ENCODE results near the gene TRIP6. TPM values are rescaled to one million over a fixed set of nuclear protein-coding genes. Genes with fewer than 3 reads are reported as not detected.
"Not testable (repeated sequence)": the region's sequence is repeated elsewhere in the genome, so short reads cannot be mapped to it uniquely, and the experiment has no call there.

The TRIP6 gene
- total RNA-seq, 1 experiment from 2014 or later, result 3.2 TPM

DNA sequence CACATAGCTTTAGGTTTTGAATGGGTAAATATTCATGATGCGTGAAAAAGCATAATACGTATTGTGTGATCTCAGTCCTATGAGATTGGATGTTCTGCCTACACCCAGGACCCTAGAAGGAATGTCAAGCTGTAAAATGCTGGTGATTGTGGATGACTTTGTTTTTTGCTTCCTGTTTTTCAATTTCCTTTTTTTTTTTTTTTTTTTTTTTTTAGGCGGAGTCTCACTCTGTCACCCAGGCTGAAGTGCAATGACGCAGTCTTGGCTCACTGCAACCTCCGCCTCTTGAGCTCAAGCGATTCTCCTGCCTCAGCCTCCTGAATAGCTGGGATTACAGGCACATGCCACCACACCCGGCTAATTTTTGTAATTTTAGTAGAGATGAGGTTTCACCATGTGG is 43.3 kb downstream of the TRIP6 start:
- ATAC-seq; DNase-seq (ENCODE audit: low read depth, low spot score); intact Hi-C loops (cut with micrococcal nuclease; ENCODE audit: unreplicated experiment); in situ Hi-C loops (cut with HindIII; ENCODE audit: low pct_unique_long_range_greater_than_20kb, low sequenced_read_pairs); H3K4me1 ChIP-seq (ENCODE audit: control insufficient read depth, insufficient read depth, low read length); BruUV-seq (replicated peaks); H3K9me3 ChIP-seq (ENCODE audit: control insufficient read depth, insufficient read depth, low read depth, low read length); H3K27me3 ChIP-seq (ENCODE audit: control insufficient read depth, insufficient read depth, low read length); H3K4me3 ChIP-seq (ENCODE audit: low read depth in 2 of 2, low read length in 2 of 2); H3K27ac ChIP-seq (ENCODE audit: low read length); H3K36me3 ChIP-seq (ENCODE audit: control insufficient read depth, insufficient read depth, low read length): not testable (repeated sequence)
- ChIA-PET CTCF (interaction anchor here (0.6 to 0.7 kb wide), 2 partner anchors 53 to 167 kb away, joined by 6 to 10 read pairs; no protein-coding TSS in a partner anchor), POLR2A (interaction anchor here (0.6 kb wide), 1 partner anchor 117 kb away, joined by 5 read pairs; no protein-coding TSS in a partner anchor)

GRCh38 chr7:100911484-100911883 is 44.3 kb downstream of the TRIP6 start:
- in situ Hi-C loops (cut with HindIII; ENCODE audit: low pct_unique_long_range_greater_than_20kb, low sequenced_read_pairs) (no loop called here), intact Hi-C loops (cut with micrococcal nuclease; ENCODE audit: unreplicated experiment) (no loop called here)
- Histone ChIP-seq H3K27ac (ENCODE audit: low read length) (no peak overlapping the region), H3K36me3 (ENCODE audit: control insufficient read depth, insufficient read depth, low read length) (no peaks in the 10 kb centered on the region), H3K9me3 (ENCODE audit: control insufficient read depth, insufficient read depth, low read depth, low read length) (no peaks in the 10 kb centered on the region), H3K4me1 (ENCODE audit: control insufficient read depth, insufficient read depth, low read length) (no peaks in the 10 kb centered on the region), H3K4me3 (ENCODE audit: low read depth in 2 of 2, low read length in 2 of 2) (no peak overlapping the region), H3K27me3 (ENCODE audit: control insufficient read depth, insufficient read depth, low read length) (no peaks in the 10 kb centered on the region)
- ChIA-PET POLR2A (no interaction called here), CTCF (interaction anchor here (1.0 kb wide), 1 partner anchor 13 kb away, joined by 3 read pairs; no protein-coding TSS in a partner anchor)
- ATAC-seq, result no peak
- no peak for TF ChIP-seq SIN3A (IDR thresholded peaks at IDR 0.05; ENCODE audit: borderline replicate concordance, insufficient read depth, low read depth, low read length)
- no peak for TF ChIP-seq TCF7L2 (IDR thresholded peaks at IDR 0.05; ENCODE audit: low read depth, low read length)
- no TSS peak for BruUV-seq (replicated peaks)
- no peak for DNase-seq (ENCODE audit: low read depth, low spot score)

DNA sequence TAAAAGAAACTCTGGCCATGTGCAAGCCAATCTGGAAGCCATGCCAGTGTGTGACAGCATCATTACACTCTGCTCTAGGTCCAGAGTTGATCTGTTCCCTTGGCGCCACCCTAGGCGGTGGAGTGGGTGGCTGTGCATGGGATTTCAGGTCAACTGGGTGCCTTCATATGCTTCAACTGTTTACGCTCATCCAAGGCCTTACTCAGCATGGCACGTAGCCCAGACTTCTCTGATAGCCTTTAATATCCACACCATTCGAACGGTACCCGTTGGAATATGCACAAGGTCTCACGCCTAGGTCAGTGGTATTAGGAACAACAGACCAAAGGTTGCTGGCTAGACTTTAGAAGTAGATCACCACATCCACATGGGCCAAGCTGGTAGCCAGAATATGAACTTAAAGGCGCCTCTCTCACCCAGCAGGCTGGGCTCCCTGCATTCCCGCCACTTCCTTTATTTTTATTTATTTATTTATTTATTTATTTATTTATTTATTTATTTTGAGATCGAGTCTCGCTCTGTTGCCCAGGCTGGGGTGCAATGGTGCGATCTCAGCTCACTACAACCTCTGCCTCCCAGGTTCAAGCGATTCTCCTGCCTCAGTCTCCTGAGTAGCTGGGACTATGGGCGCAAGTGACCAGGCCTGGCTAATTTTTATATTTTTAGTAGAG is 47.2 kb downstream of the TRIP6 start:
- ChIA-PET CTCF (no interaction called here), POLR2A (no interaction called here)
- H3K9me3 ChIP-seq (ENCODE audit: control insufficient read depth, insufficient read depth, low read depth, low read length), result no peaks in the 10 kb centered on the region
- H3K27me3 ChIP-seq (ENCODE audit: control insufficient read depth, insufficient read depth, low read length), result no peaks in the 10 kb centered on the region
- BruUV-seq (replicated peaks), result no TSS peak
- intact Hi-C loops (cut with micrococcal nuclease; ENCODE audit: unreplicated experiment), result no loop called here
- peak; percentile 62 for ATAC-seq
- H3K27ac ChIP-seq (ENCODE audit: low read length), result no peak overlapping the region
- no peaks in the 10 kb centered on the region for H3K4me1 ChIP-seq (ENCODE audit: control insufficient read depth, insufficient read depth, low read length)
- no peaks in the 10 kb centered on the region for H3K36me3 ChIP-seq (ENCODE audit: control insufficient read depth, insufficient read depth, low read length)
- in situ Hi-C loops (cut with HindIII; ENCODE audit: low pct_unique_long_range_greater_than_20kb, low sequenced_read_pairs), result no loop called here
- DNase-seq (ENCODE audit: low read depth, low spot score), result no peak
- H3K4me3 ChIP-seq (ENCODE audit: low read depth in 2 of 2, low read length in 2 of 2), result no peak overlapping the region
- TF ChIP-seq REST (IDR thresholded peaks at IDR 0.05; ENCODE audit: insufficient read depth in 1 of 2, low read depth in 2 of 2, low read length in 1 of 2) (no peak), CTCF (IDR thresholded peaks at IDR 0.05) (no peak), TCF7L2 (IDR thresholded peaks at IDR 0.05; ENCODE audit: low read depth, low read length) (no peak), SIN3A (IDR thresholded peaks at IDR 0.05; ENCODE audit: borderline replicate concordance, insufficient read depth, low read depth, low read length) (no peak), POLR2AphosphoS5 (IDR thresholded peaks at IDR 0.05; ENCODE audit: low read depth, low read length) (no peak)

Measured in Panc1 (cell line).